ENCODE results near the gene GPC6.

The GPC6 gene

GRCh38 chr13:93386116-93386515 is 159.5 kb downstream of the GPC6 start:
- DNase-seq = no peak

DNA sequence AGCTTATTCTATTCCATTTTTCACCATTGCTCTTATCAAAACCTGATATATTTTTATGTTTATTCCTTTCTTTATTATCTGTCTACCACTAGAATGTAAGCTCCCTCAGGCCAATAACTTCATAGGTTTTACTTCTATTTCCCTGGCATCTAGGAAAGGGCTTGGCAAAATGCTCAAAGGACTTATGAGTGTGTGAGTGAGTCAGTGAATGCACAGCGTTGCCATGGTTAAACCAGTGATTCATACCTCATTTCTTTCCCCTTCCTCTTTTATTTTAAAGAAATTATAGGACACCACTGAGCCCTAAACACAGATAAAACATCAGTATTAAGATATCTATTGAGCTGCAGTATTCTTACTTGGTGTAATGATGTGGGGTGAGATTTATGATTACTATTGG is 162.1 kb downstream of the GPC6 start:
- DNase-seq = no peak

DNA sequence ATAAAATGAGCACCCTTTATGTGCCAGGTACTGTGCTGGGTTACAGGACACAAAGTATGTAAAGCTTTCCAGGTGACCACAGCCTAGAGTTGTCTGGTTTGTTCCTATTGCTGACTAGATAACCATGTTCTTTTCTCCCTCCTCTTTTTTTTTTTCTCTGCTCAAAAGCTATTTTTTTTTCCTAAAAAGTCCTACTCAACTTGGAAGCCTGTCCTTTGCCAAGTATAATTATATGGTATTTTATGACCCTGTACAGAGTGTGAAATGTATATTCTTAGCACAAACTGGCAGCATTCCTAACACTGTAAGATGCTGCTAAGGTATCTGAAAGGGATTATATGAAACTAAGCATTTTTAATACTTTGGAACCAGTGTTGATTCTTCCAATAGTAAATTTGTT is 171.0 kb downstream of the GPC6 start:
- DNase-seq = no peak

- DNase-seq = no peak
Measured at GRCh38 chr13:93398167-93399035, 171.8 kb downstream of the GPC6 start.

DNA sequence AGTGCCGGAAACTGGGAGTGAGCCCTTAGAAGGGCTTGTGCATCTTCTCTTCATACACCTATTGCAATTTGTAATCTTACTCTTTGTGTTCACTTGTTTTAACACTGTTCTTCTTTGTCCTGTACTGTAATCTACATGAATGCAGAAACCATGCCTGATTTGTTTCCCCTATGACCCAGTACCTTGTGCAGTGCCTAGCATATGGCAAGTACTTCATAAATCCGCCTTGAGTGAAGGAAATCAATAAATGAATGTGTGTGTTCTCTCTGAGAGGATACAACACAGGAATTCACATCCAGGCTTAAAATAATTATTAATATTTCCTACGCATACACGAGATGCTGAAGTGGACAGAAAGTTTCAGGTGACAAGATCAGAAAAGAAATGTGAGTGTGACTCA is 172.6 kb downstream of the GPC6 start:
- no peak for DNase-seq

DNA sequence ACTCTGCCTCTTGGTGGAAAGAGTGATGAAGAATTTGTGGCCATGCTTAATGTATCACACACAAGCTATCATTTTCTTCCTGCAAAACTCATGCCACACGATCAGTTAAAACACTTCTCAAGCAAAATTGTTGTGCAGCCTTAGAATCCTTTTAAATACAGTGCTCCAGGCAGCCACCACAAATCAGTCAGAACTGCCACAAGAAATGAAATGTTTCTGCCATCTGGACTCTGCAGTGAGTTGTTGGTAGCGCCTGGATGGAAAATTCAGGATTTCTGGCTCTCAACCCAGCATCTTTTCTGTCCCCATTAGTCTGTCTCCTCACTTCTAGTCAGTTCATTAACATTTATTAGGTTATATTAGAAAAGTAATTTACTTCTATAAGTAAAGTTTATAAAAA is 179.5 kb downstream of the GPC6 start:
- no peak for DNase-seq

DNA sequence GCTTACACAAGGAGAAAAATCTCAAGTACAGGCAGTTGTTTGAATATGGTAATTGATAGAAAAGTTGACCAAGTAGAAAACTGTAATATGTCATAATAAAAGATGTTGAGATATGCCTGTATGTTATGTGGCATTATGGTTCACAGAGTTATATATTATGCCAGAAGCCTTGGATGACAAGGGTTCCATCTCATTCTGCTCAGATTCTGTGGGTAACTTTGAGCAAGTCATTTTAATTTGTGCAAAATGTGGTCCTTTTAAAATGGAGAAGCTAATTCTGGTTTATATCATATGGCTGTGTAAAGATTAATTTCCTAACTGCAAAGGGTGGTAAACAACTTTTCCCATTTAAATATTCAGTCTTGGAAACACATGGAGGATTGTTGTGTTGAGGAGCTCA is 180.9 kb downstream of the GPC6 start:
- no peak for DNase-seq

DNA sequence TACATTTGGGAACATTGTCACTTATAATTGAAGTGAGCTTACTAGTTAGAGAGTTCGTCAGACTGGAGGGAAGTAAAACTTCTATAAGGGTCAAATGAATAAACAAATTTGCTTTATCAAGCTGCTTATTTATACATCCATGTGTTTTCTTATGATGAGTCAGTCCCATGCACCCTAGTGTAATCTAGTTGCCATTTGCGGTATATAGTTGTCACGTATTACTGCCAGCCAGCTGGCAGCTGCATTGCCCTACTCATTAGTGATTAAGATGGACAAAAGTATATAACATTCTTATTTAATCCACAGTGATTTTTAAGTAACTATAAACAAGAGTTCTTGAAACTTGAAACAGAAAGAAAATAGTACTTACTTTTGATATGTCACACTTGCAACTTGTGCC is 182.4 kb downstream of the GPC6 start:
- no peak for DNase-seq

DNA sequence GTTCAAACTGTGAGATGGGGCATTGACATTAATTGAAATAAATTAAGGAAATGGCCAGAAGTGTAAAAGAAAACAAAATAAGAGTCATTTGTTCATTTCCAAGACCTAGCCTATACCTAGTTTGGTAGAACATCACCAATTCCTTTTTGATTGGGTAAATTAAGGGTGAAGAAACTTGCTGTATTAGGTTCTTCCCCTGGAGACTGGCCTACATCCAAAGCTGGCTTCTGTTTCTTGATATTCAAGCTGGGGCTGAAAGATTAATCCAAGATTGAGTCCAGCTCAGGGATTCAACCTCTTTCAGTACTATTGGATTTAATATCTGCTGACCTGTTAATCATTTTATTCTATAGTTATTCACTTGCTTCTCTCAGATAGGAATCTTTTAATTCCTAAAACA is 183.2 kb downstream of the GPC6 start:
- DNase-seq = no peak

- DNase-seq = no peak
Measured at GRCh38 chr13:93411186-93411680, 184.6 kb downstream of the GPC6 start.

DNA sequence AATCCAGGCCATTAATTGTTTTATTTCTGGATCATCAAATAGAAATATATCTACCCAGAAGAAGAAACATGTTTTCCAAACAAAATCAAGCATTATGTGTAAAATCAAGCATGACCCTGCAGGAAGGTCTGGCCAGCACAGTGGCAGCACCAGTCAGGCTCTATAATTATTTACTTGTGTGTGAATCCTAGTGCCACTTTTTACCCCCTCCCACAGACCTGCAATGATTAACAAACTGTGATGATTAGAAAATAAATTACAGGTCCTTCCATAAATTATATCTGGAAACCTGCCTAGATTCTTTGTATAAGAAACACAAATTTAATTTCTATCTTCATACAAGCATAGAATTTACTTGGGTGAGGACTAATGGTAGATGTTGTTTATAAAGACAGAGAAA is 186.1 kb downstream of the GPC6 start:
- DNase-seq = no peak

DNA sequence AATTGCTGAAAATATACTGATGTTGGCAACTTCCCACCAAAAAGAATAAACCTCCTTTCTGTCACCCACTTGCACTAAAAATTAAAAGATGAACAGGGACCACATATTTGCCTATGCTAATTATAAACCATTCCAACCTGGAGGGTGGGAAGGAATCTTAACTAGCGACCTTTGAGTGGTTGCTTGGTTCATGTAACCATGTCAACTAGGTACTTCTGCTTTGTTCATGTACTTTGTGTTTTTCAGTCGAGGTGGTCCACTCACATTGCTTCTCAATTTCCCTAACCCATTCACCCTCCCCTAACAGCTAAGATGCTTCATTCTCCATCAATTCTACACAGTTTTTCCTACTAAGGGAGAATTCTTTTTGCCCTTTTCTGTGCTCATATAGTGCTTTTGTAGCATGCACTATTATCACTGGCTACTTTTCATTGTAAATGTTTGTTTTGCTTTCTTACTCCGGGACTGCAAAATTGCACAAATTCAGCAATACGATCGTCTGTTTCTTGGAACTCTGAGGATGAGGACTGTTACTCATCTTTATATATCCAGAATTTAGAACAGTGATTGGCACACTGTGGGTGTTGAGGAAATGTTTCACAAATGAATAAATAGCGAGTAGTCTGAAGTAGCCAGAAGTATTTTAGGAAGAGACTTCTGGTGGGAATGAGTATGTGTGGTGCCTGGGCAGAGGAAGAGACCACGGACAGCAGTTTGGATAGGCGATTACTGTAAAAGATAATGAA is 187.5 kb downstream of the GPC6 start:
- no peak for DNase-seq

DNA sequence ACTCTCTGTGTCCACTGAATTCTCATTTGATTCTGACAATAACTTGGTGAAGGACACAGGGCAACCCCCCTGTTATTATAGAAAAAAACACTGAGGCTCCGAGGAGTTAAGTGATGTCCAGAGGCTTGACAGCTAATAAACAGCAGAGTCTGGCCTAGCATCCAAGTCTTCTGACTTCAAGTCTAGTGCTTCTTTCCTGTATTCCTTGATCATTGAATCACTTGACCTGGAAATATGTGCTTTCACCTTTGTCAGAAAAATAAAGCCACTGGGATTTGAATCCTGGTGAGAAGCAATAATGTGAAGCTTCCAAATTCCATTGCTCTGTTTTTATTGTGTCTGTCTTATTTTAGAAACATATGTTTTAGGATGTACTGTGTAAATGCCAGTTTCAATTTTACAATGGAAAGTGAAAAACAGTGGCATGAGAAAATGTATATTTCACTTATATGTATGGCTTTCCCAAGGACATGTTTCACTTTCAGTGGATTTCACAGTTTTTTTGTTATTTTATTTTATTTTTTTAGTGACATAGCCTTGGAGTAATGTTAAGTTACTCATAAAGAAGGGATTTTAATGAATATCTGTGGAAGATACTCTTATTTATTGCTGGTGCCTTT is 190.2 kb downstream of the GPC6 start:
- DNase-seq = no peak

DNA sequence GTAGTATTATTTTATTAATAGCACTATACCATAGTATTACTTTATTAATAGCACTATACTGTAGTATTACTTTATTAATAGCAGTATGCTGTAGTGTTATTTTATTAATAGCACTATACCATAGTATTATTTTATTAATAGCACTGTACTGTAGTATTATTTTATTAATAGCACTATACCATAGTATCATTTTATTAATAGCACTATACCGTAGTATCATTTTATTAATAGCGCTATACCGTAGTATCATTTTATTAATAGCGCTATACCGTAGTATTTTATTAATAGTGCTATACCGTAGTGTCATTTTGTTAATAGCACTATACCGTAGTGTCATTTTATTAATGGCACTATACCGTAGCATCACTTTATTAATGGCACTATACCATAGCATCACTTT is 191.8 kb downstream of the GPC6 start:
- no peak for DNase-seq

- DNase-seq = no peak
Measured at GRCh38 chr13:93420206-93420605, 193.6 kb downstream of the GPC6 start.

DNA sequence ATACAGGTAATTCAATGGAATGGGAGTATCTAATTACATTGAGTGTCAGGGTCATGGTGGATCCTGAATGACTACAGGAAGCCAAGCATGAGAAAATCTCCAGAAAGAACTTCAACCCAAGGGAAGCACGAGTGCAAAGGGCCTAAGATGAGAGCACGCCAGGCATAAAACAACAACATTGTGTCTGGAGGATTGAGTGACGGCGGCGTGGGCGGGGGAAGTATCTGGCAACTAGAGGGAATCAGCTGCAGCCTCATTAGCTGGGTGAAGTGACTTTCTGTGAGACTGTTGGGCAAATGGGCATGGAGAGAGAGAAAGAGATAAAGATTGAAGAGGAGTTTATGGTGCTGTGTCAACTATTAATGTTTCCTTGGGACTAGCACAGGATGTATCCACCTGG is 194.3 kb downstream of the GPC6 start:
- no peak for DNase-seq

DNA sequence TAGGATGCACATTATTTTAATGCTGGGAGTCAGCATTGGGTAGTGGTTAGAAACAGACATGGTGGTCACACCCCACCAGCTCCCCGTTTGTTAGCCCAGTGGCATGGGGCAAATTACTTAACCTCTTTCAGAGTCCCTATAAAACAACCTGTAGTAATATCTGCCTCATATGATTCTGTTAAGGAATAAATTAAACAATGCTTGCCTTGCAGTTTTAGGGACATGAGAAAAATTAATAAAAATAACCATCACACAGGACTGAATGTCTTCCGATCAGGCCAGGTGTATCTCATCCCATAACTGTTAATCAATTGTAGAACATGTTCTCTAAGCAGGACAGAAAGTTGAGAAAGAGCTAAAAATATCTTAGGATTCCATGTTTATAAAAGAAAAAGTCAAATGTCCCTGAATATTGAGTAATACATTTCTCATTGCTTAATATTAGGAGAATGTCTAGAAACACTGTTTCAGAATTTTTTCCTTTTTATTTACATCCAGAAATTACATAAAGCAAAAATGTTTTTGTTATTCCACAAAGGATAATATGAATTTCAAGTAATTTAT is 196.5 kb downstream of the GPC6 start:
- no peak for DNase-seq

GRCh38 chr13:93425411-93425810 is 198.8 kb downstream of the GPC6 start:
- DNase-seq = no peak

GRCh38 chr13:93430381-93430780 is 203.8 kb downstream of the GPC6 start:
- DNase-seq = no peak

DNA sequence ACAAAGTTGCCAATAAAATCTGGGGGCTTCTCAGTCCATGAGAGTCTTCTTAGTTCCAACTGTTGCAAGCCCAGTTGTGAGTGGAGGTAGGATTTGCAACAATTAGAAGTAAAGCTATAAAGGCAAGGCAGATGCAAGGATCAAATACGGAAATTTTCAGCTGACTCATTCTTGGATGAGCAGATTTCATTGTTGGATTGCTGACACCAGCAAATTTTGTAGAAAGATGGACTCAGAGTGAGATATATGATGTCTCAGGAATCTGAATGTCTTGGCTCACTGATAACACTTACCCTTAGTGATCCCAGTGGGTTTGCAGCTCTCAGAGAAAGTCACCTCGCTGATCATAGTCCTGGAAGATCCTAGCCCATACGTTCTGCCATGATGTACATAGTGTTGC is 209.0 kb downstream of the GPC6 start:
- no peak for DNase-seq

DNA sequence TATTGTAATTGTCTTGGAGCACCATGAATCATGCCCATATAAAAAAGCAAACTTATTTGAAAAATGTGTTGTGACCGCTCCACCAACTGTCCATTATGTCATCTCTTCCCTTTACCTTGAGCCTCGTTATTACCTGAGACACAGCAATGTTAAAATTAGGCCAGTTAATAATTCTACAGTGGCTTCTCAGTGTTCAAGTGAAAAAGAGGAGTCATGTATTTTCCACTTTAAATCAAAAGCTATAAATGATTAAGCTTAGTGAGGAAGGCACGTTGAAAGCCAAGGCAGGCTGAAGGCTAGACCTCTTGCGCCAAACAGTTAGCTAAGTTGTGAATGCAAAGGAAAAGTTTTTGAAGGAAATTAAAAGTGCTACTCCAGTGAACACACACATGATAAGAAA is 210.5 kb downstream of the GPC6 start:
- no peak for DNase-seq

DNA sequence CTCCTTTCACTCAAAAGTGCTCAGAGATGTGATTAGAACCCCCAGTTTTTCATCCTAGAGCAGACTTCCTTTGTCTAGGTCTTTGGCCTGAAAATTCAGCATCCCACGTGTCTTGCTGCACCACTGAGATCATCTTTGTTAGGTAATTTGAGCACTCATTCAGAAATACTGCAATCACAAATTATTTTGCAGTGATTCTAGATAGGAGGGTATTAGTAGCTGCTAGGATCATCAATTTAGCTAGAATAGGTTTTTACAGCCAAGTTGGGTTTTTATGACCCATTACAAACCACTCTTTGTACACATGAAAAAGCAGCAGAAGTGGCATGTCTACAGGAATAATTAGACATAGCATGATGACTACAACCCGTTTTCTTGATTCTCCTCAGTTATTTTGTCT is 219.6 kb downstream of the GPC6 start:
- no peak for DNase-seq

DNA sequence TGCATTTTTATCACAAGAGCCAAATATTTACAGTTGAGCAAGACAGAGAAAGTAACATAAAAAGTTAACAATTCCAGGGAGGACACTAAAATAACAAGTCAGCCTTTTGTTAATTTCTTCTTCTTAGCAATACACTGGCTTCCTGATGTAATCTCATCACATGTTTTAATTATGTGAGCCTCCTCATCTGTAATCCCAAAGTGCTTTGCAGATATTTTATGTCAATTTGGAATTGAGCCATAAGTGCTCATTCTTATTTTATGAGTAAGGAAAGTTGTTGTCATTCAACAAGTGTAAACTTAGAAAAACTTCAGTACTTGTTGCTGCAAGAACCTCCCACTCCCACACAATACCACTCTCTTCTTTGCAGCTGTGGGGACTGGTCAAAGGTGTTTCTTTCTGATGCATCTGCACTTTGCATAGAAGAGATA is 223.6 kb downstream of the GPC6 start:
- no peak for DNase-seq

All from inflammatory macrophage treated with lipopolysaccharide for 4 hours (primary cell).